AG09309 (cell line): ENCODE results near the gene EPHA1.

Source experiments
- DNase-seq: peaks from one replicate; pipeline ENCODE4 v3.0.0-alpha.2; 2010; ENCODE audit warnings: low read depth
- H3K4me3 ChIP-seq: 2 replicates; pipeline ENCODE4 v1.5.1; 2011; ENCODE audit warnings: mild to moderate bottlenecking, low read depth, low read length, moderate library complexity; ENCODE audit not compliant: control insufficient read depth
- CTCF ChIP-seq: IDR thresholded peaks from 2 replicates; pipeline ENCODE4 v1.5.1; 2011; ENCODE audit warnings: mild to moderate bottlenecking, low read depth, low read length, inconsistent platforms; ENCODE audit not compliant: insufficient read depth, control insufficient read depth; ENCODE audit errors: missing control alignments

EPHA1 gene

DNA sequence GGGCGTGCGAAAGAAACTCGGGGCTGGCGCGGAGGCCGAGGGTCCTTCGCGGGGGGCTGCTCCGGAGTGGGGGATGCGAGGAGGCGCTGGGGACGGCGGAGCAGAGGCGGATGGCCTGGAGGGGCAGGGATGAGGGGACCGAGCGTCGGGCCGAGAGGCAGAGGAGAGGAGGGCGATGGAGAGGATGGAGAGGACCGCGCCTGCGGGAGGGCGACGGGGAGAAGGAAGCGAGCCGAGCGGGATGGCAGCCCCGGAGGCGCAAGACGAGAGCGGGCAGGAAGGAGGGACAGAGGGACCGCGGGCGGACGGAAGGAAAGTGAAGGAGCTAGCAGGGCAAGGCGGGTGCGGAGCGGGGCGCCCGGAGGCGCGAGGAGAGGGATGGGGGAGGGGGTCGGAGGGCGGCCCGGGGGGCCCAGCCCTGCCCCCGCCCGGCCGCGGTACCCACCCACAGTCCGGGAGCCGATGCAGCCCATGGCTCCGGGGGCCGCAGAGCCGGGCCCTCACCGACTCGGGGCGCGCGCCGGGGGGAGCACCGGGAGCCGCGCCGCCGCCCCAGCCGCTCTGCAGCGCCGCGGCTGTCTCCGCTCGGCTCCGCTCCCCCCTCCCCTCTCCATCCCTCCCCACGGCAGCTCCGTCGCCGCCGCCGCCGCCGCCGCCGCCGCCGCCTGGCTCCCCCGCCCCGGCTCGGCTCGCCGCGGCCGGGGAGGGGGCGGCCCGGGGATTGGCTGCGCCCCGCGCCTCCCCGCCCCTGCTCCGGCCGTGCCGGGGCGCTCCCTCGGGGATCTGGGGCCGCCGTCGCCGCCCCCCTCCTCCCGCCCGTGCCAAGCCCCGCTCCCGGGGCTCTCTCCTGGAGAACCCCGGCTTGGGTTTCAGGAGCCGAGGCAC lies 46.3 kb downstream of the EPHA1 start, which contains the start of gene FAM131B:
TSS of gene FAM131B (minus strand) at position 583 of the 885 bp plus-strand sequence. CDS start at position 473, 110 bp downstream.
- peak within 1 kb of the TSS; percentile 56 for H3K4me3 ChIP-seq
- DNase-seq, result no peak
- no peak for TF ChIP-seq CTCF

GRCh38 chr7:143361552-143362130 lies 47.0 kb downstream of the EPHA1 start:
- peak overlapping the region; percentile 56 for H3K4me3 ChIP-seq
- no peak for TF ChIP-seq CTCF
- no peak for DNase-seq

DNA sequence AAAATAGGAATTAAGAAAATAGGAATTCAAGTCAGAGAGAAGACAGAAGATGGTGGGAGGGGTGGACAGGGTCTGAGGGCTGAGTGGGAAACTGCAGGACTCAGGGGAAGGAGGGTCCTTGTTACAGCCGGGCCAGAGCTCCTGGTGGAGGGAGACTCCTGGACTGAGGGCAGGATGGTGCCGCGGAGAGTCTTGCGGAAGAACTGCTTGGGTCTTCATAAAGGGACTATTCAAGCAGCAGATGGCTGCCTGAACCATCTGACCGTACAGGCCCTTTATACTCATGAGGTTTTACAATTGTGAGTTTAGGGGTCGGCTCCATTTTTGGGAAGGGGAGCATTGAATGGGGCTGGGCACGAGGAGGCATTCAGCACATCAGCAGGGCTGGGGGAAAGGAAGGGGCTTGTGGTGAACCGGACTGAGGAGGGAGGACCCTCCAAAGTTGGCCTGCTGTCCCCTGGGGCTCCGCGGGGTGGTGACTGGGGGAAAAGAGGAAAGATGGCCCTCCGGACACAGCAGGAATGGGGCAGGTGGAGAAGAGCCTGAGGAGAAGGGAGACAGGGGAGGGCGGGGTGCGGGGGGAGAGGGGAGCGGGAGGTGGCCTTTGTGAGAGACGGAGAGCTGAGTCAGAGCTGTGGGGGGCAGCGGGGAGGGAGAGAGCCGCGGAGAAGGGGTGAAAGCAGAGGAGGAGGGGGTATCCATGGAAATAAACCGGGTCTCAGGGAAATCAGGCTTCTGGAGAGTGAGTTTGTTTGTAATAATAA lies 47.7 kb downstream of the EPHA1 start:
- H3K4me3 ChIP-seq, result no peak overlapping the region
- DNase-seq, result no peak
- TF ChIP-seq CTCF, result no peak

- no peak for TF ChIP-seq CTCF
- no peak overlapping the region for H3K4me3 ChIP-seq
- DNase-seq, result no peak
Measured at GRCh38 chr7:143359771-143360353, 48.8 kb downstream of the EPHA1 start.

DNA sequence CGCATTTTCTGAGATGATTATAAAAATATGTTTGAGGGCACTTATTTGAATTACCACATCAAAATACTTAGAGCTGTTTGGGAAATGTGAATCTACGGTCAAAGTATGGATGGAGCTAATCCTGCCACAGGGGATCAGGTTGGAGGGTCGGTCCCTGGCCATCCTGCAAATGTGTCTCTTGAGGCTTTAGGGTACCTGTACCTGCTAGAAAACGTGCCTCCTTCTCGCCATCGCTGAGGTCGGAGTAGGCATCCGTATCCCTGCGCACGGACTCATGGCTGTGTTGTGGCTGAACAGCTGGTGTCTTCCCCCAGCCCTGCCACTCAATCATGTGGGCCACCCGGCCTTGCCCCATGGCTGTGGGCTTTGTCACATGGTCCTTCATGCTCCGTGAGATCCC lies 50.0 kb downstream of the EPHA1 start:
- DNase-seq, result no peak
- no peak overlapping the region for H3K4me3 ChIP-seq
- TF ChIP-seq CTCF, result no peak

DNA sequence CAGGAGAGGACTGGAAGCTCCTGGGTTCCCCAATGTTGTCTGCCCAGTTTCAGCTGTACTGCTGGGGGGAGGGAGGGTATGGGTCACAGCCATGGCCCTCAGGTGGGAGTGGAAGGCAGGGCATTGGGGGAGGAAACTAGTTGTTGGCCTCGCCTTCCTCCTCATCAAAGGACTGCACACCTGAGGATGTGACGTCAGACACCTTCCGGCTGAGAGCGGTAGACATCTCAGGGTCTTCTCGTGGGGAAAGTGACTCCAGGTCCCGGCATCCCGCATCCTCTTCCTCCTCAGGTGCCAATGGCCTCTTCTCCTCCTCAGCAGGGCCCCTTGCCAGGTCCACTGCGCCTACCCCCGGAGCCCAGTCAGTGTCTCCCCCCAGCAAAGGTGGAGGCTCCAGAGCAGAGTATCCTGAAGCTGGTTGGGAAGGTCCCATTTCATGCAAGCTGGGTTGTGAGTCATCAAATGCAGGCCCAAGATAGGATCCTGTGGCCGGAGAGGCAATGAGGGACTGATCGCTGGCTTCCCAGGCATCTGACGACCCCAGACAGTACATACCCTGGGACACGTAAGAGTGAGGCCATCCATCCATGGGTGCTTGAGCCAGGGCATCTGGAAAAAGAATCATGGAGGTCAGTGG lies 52.1 kb downstream of the EPHA1 start:
- no peak overlapping the region for H3K4me3 ChIP-seq
- no peak for DNase-seq
- no peak for TF ChIP-seq CTCF
